Subcutaneous adipose tissue (tissue), 4 donors: Measurements from ENCODE around the gene TAGLN3. TPM values are rescaled to one million over a fixed set of nuclear protein-coding genes. Genes with fewer than 3 reads are reported as not detected.

Experiments used
- total RNA-seq, 4 donors: library from RNA; depleted of rRNA; stranded (reverse); fragments of >200 nt; gene quantifications; one replicate each; pipeline ENCODE4 v1.1.0, GENCODE V29; 2016
- TF ChIP-seq, protein P1 (sequence below): fragments of 450-650 bp; IDR thresholded peaks from one replicate; pipeline ENCODE4 v1.5.1; 2016; ENCODE audit warnings: low read depth, mild to moderate bottlenecking, control low read depth, antibody characterized with exemption, moderate library complexity

The TAGLN3 gene
- total RNA-seq, 4 donors from 2014 or later = not detected

DNA sequence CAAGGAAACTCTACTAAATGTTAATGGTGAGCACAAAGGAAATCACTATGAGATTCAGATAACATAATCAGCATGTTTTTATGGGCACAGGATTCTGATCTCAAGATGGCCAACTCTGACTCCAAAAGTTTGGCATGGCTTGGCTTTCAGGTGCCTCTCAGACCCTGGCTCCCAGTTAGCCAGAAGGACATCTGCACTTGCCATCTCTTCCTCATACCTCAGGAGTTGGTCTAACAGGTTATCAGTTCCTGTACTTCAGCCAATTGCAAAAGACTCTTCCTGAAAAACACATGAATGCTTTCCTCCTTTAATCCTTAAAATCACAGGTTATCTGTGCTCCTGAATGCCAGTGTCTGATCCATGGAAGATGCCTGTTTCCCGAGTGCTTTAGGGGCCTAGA is 60.8 kb downstream of the TAGLN3 start:
- TF ChIP-seq, protein P1, sequence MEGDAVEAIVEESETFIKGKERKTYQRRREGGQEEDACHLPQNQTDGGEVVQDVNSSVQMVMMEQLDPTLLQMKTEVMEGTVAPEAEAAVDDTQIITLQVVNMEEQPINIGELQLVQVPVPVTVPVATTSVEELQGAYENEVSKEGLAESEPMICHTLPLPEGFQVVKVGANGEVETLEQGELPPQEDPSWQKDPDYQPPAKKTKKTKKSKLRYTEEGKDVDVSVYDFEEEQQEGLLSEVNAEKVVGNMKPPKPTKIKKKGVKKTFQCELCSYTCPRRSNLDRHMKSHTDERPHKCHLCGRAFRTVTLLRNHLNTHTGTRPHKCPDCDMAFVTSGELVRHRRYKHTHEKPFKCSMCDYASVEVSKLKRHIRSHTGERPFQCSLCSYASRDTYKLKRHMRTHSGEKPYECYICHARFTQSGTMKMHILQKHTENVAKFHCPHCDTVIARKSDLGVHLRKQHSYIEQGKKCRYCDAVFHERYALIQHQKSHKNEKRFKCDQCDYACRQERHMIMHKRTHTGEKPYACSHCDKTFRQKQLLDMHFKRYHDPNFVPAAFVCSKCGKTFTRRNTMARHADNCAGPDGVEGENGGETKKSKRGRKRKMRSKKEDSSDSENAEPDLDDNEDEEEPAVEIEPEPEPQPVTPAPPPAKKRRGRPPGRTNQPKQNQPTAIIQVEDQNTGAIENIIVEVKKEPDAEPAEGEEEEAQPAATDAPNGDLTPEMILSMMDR = no peak

DNA sequence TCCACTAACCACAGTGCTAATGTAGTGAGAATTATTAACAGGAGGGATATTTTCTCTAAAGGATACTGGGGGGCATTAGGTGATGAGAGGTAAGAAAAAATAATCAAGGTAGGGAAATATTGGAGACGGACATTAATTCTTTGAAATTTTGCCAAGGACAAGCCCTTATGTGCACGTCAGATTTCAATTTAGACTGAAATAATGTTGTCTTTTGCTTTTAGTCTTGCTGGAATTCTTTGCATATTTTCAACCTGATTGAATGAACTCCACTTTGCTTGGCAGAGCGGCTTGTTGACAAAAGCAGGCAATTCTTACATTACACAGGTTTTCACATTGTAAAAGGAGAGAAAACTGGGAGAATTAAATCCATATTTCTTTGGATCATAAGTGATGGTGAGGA is 62.4 kb downstream of the TAGLN3 start:
- TF ChIP-seq, protein P1 = no peak

Other genes starting within 250 kb of the TAGLN3 start
- gene PHLDB2, start 139.7 kb upstream of the TAGLN3 start, total RNA-seq = 10 to 100 TPM; 53.2 to 97.2 (median 89.1) TPM
- 10 to 100 TPM; 17.9 to 24.9 (median 22.1) TPM for gene ABHD10, start 19.9 kb upstream of the TAGLN3 start, total RNA-seq
- gene TMPRSS7, start 35.8 kb downstream of the TAGLN3 start, total RNA-seq = not detected
- gene C3orf52, start 87.5 kb downstream of the TAGLN3 start, total RNA-seq = 1 to 10 TPM in 2 of 4 donors, under 1 TPM in 2; 0.38 to 6.2 (median 1.1) TPM
- 1 to 10 TPM in 1 of 4 donors, under 1 TPM in 1, not detected in 2; 0.44 to 1.4 TPM for gene GCSAM, start 134.3 kb downstream of the TAGLN3 start, total RNA-seq